ENCODE data around the gene GTF3A.

GRCh38 chr13:27401210-27401609 lies 23.2 kb upstream of the GTF3A start:
- no peak for TF ChIP-seq POLR2A (IDR thresholded peaks at IDR 0.05; ENCODE audit: extremely low read depth, insufficient read length)
- TF ChIP-seq CTCF (IDR thresholded peaks at IDR 0.05; ENCODE audit: low read depth, low read length): no peak
- no peak for TF ChIP-seq MAX (IDR thresholded peaks at IDR 0.05; ENCODE audit: low read depth, low read length)
